Ishikawa (cell line): ENCODE data around the gene HADHA.

Experiments
- CEBPB ChIP-seq: IDR thresholded peaks from 2 replicates; pipeline ENCODE4 v1.6.1; 2012
- CREB1 ChIP-seq: IDR thresholded peaks from 2 replicates; pipeline ENCODE4 v1.6.1; 2012; ENCODE audit warnings: low read depth
- EGR1 ChIP-seq: IDR thresholded peaks from 2 replicates; pipeline ENCODE4 v1.6.1; 2012
- EP300 ChIP-seq: IDR thresholded peaks from 2 replicates; pipeline ENCODE4 v1.6.1; 2012; ENCODE audit warnings: borderline replicate concordance
- FOXM1 ChIP-seq: IDR thresholded peaks from 2 replicates; pipeline ENCODE4 v1.6.1; 2012; ENCODE audit warnings: low read depth, borderline replicate concordance
- MAX ChIP-seq: IDR thresholded peaks from 2 replicates; pipeline ENCODE4 v1.6.1; 2012
- NFIC ChIP-seq: IDR thresholded peaks from 2 replicates; pipeline ENCODE4 v1.6.1; 2012
- RAD21 ChIP-seq: IDR thresholded peaks from 2 replicates; pipeline ENCODE4 v1.6.1; 2012; ENCODE audit warnings: low read depth
- REST ChIP-seq: IDR thresholded peaks from 2 replicates; pipeline ENCODE4 v1.6.1; 2012; ENCODE audit warnings: low read depth, mild to moderate bottlenecking
- TAF1 ChIP-seq: IDR thresholded peaks from 2 replicates; pipeline ENCODE4 v1.6.1; 2012; ENCODE audit warnings: low read depth, mild to moderate bottlenecking
- TCF12 ChIP-seq: IDR thresholded peaks from 2 replicates; pipeline ENCODE4 v1.6.1; 2012; ENCODE audit warnings: low read depth
- TEAD4 ChIP-seq: IDR thresholded peaks from 2 replicates; pipeline ENCODE4 v1.6.1; 2012
- USF1 ChIP-seq: IDR thresholded peaks from 2 replicates; pipeline ENCODE4 v1.6.1; 2012
- YY1 ChIP-seq: IDR thresholded peaks from 2 replicates; pipeline ENCODE4 v1.6.1; 2012; ENCODE audit warnings: low read depth
- ZBTB7A ChIP-seq: IDR thresholded peaks from 2 replicates; pipeline ENCODE4 v1.6.1; 2012; ENCODE audit warnings: low read depth

HADHA gene

GRCh38 chr2:26224095-26224494 is 20.3 kb downstream of the HADHA start:
- TF ChIP-seq TAF1: no peak
- TF ChIP-seq EGR1: no peak

- no peak for TF ChIP-seq FOXM1
- TF ChIP-seq NFIC: no peak
- no peak for TF ChIP-seq EP300
- TF ChIP-seq TAF1: no peak
- TF ChIP-seq EGR1: no peak
- TF ChIP-seq RAD21: no peak
- no peak for TF ChIP-seq CEBPB
- TF ChIP-seq USF1: no peak
- no peak for TF ChIP-seq YY1
- no peak for TF ChIP-seq TEAD4
- TF ChIP-seq ZBTB7A: no peak
- TF ChIP-seq REST: no peak
These were observed 21.4 kb downstream of the HADHA start for GRCh38 chr2:26223018-26223417.

- TF ChIP-seq REST: no peak
- no peak for TF ChIP-seq USF1
These were observed 26.7 kb downstream of the HADHA start for GRCh38 chr2:26217720-26218119.

- TF ChIP-seq NFIC: no peak
- TF ChIP-seq TAF1: no peak
- TF ChIP-seq TEAD4: no peak
- no peak for TF ChIP-seq CEBPB
- no peak for TF ChIP-seq YY1
- TF ChIP-seq EP300: no peak
- TF ChIP-seq REST: no peak
- TF ChIP-seq CREB1: no peak
- no peak for TF ChIP-seq RAD21
- no peak for TF ChIP-seq USF1
- TF ChIP-seq FOXM1: no peak
- TF ChIP-seq TCF12: no peak
- TF ChIP-seq EGR1: no peak
- TF ChIP-seq MAX: no peak
- TF ChIP-seq ZBTB7A: no peak
These were observed 27.8 kb downstream of the HADHA start for GRCh38 chr2:26216587-26216986.

- TF ChIP-seq ZBTB7A (no peak), USF1 (no peak), REST (no peak), TAF1 (no peak), TCF12 (no peak), EP300 (no peak)
These were observed 28.6 kb downstream of the HADHA start for GRCh38 chr2:26215833-26216232.
